GM12878 (cell line): ENCODE measurements around the gene NAA25. TPM values are rescaled to one million over a fixed set of nuclear protein-coding genes. Genes with fewer than 3 reads are reported as not detected.

Experiments
- ATAC-seq: fragments of 200-7000 bp; cut with Tn5 transposase; 3 replicates; pipeline ENCODE4 v1.9.1; 2020; ENCODE audit warnings: mild to moderate bottlenecking, moderate library complexity
- BruUV-seq: library from RNA; stranded (reverse); fragments of 400-500 nt; replicated peaks from 2 replicates; lab custom pipeline; 2021; lab: Mats Ljungman, UMichigan
- CTCF ChIA-PET: fragments of 300-600 bp; sonication (Branson Sonifier 250); formaldehyde crosslinking; extraction: SDS; loops from one replicate; lab custom pipeline; 2021; ENCODE audit warnings: inconsistent platforms; lab: Yijun Ruan, JAX
- POLR2A ChIA-PET: fragments of 350-600 bp; formaldehyde crosslinking; extraction: SDS; loops from one replicate; lab custom pipeline; 2021; ENCODE audit warnings: inconsistent platforms; lab: Charles Lee
- RAD21 ChIA-PET: fragments of 300-600 bp; sonication (Branson Sonifier 250); formaldehyde crosslinking; loops from one replicate; lab custom pipeline; 2023; ENCODE audit warnings: antibody characterized with exemption; ENCODE audit not compliant: unreplicated experiment; lab: Charles Lee
- SMC1A ChIA-PET: fragments of 300-600 bp; sonication (Branson Sonifier 250); formaldehyde crosslinking; loops from one replicate; lab custom pipeline; 2023; ENCODE audit not compliant: unreplicated experiment, uncharacterized antibody; lab: Charles Lee
- DNase-seq: peaks from one replicate; pipeline ENCODE4 v3.0.0-alpha.2; 2011; ENCODE audit warnings: low read depth, low spot score
- FAIRE-seq: peaks from 3 replicates; lab custom pipeline; 2011; peaks lifted over from hg19 to GRCh38; lab: Jason Lieb, UNC
- H2AFZ ChIP-seq: 2 replicates; pipeline ENCODE4 v1.6.0; 2011; ENCODE audit warnings: low read depth, low read length, control low read depth; ENCODE audit not compliant: control insufficient read depth
- H3K27ac ChIP-seq: 2 replicates; pipeline ENCODE4 v1.5.1; 2011; ENCODE audit warnings: control low read depth; ENCODE audit not compliant: control insufficient read depth, insufficient read depth
- H3K27me3 ChIP-seq, 2 experiments: replicated peaks in 1 of 2; 2 replicates each; pipeline versions ENCODE4 v1.6.0 to v1.6.1; 2011; ENCODE audit warnings: low read length in 1 of 2; ENCODE audit not compliant: control insufficient read depth in 2 of 2, insufficient read depth in 2 of 2
- H3K36me3 ChIP-seq, 2 experiments: 2 replicates each; pipeline ENCODE4 v1.5.1; 2011; ENCODE audit warnings: low read length in 1 of 2; ENCODE audit not compliant: control insufficient read depth in 2 of 2, insufficient read depth in 2 of 2
- H3K4me1 ChIP-seq: 2 replicates; pipeline ENCODE4 v1.6.1; 2011; ENCODE audit warnings: mild to moderate bottlenecking, low read length, moderate library complexity, mixed read lengths; ENCODE audit not compliant: control insufficient read depth, insufficient read depth
- H3K4me2 ChIP-seq: 2 replicates; pipeline ENCODE4 v1.6.0; 2011; ENCODE audit warnings: control low read depth; ENCODE audit not compliant: control insufficient read depth, insufficient read depth
- H3K4me3 ChIP-seq: fragments of 200-600 bp; sonication (generic); 2 replicates; pipeline ENCODE4 v1.5.1; 2016
- H3K79me2 ChIP-seq: 2 replicates; pipeline ENCODE4 v1.6.0; 2011; ENCODE audit warnings: low read length; ENCODE audit not compliant: control insufficient read depth, insufficient read depth
- H3K9ac ChIP-seq: 2 replicates; pipeline ENCODE4 v1.8.0; 2011; ENCODE audit warnings: low read length, control low read depth, mixed read lengths; ENCODE audit not compliant: control insufficient read depth, insufficient read depth
- H3K9me3 ChIP-seq: replicated peaks from 3 replicates; pipeline ENCODE4 v1.5.1; 2011; ENCODE audit warnings: mild to moderate bottlenecking, low read length; ENCODE audit not compliant: control insufficient read depth, insufficient read depth
- H4K20me1 ChIP-seq: 2 replicates; pipeline ENCODE4 v1.6.0; 2011; ENCODE audit not compliant: control insufficient read depth, insufficient read depth
- CREM ChIP-seq: IDR thresholded peaks from 2 replicates; pipeline ENCODE4 v1.6.1; 2014; ENCODE audit warnings: antibody characterized with exemption, low read depth
- E4F1 ChIP-seq: fragments of 450-650 bp; IDR thresholded peaks from 2 replicates; pipeline ENCODE4 v1.6.1; 2018; ENCODE audit warnings: borderline replicate concordance, mild to moderate bottlenecking; ENCODE audit not compliant: partially characterized antibody
- EZH2 ChIP-seq: IDR thresholded peaks from 2 replicates; pipeline ENCODE4 v1.6.1; 2012; ENCODE audit warnings: low read depth, mild to moderate bottlenecking, control low read depth, inconsistent platforms, low read length, borderline replicate concordance; ENCODE audit not compliant: control insufficient read depth
- IKZF1 ChIP-seq: fragments of 450-650 bp; conservative IDR thresholded peaks from 2 replicates; pipeline ENCODE4 v1.6.1; 2017; ENCODE audit warnings: antibody characterized with exemption, mild to moderate bottlenecking
- IRF3 ChIP-seq: fragments of 450-650 bp; IDR thresholded peaks from 2 replicates; pipeline ENCODE4 v1.6.1; 2014; ENCODE audit warnings: mild to moderate bottlenecking
- IRF4 ChIP-seq: IDR thresholded peaks from 2 replicates; pipeline ENCODE4 v1.6.1; 2011; ENCODE audit warnings: low read depth, low read length
- KLF5 ChIP-seq: fragments of 450-650 bp; IDR thresholded peaks from 2 replicates; pipeline ENCODE4 v1.6.1; 2014; ENCODE audit warnings: mild to moderate bottlenecking; ENCODE audit not compliant: partially characterized antibody
- MTA2 ChIP-seq: fragments of 450-650 bp; IDR thresholded peaks from 2 replicates; pipeline ENCODE4 v1.6.1; 2016; ENCODE audit warnings: low read depth, mild to moderate bottlenecking, moderate library complexity
- RUNX3 ChIP-seq: IDR thresholded peaks from 2 replicates; pipeline ENCODE4 v1.6.1; 2012; ENCODE audit warnings: low read length, inconsistent platforms
- SMAD1 ChIP-seq: fragments of 450-650 bp; IDR thresholded peaks from 2 replicates; pipeline ENCODE4 v1.6.1; 2018; ENCODE audit warnings: mild to moderate bottlenecking, low read depth; ENCODE audit not compliant: partially characterized antibody
- SMC3 ChIP-seq: IDR thresholded peaks from 2 replicates; pipeline ENCODE4 v1.6.1; 2011; ENCODE audit warnings: low read length, improper control_type of control experiment, borderline replicate concordance
- TAF1 ChIP-seq: IDR thresholded peaks from 2 replicates; pipeline ENCODE4 v1.6.1; 2011; ENCODE audit warnings: mild to moderate bottlenecking, low read depth, low read length, borderline replicate concordance
- TARDBP ChIP-seq: IDR thresholded peaks from 2 replicates; pipeline ENCODE4 v1.6.1; 2016; ENCODE audit warnings: borderline replicate concordance
- ZSCAN29 ChIP-seq: fragments of 450-650 bp; IDR thresholded peaks from 2 replicates; pipeline ENCODE4 v1.6.1; 2017; ENCODE audit warnings: mild to moderate bottlenecking, moderate library complexity
- WGBS: methylation state at CpG from one replicate; pipeline ENCODE4 v1.1.6; 2016; ENCODE audit warnings: low lambda C conversion rate; ENCODE audit not compliant: insufficient replicate concordance, insufficient coverage; ENCODE audit errors: missing lambda C conversion rate; 5-methylcytosine and 5-hydroxymethylcytosine counted together
- in situ Hi-C: fragments of 300-500 bp; cut with MboI; formaldehyde crosslinking; loops from 9 replicates; pipeline ENCODE4 v1.14.3; 2018; ENCODE audit warnings: mixed read lengths
- intact Hi-C: fragments of 100-400 bp; cut with micrococcal nuclease; formaldehyde crosslinking; loops from one replicate; pipeline ENCODE4 v1.14.2; 2022; ENCODE audit not compliant: unreplicated experiment
- polyA plus RNA-seq, 11 experiments: library from polyadenylated mRNA; depleted of rRNA in 4 of 11; unstranded in 6 of 11; stranded (reverse) in 5 of 11; fragments of >200 nt; fragmentation: Nextera tagmentation in 4 of 11; fragmentation: Illumina TruSeq in 1 of 11; extraction: Ambion mirVana in 4 of 11; extraction: Trizol in 1 of 11; gene quantifications; 1 replicate in 1 of 11; 2 replicates in 10 of 11; pipeline versions ENCODE4 v1.2.1 to v1.2.3, GENCODE V29; 2011 to 2016; ENCODE audit warnings: inconsistent platforms in 2 of 11, missing spikeins in 2 of 11, low read depth in 1 of 11
- total RNA-seq, 4 experiments: library from RNA; depleted of rRNA in 3 of 4; stranded (reverse); fragments of >200 nt in 3 of 4; fragmentation: Illumina TruSeq in 1 of 4; extraction: Trizol in 1 of 4; gene quantifications; 2 replicates each; pipeline versions ENCODE4 v1.2.1 to v1.2.3, GENCODE V29; 2013 to 2021

NAA25 gene
- total and polyA plus RNA-seq, 10 of the 15 experiments (the other 5 are each of a cell fraction or from before 2014, with no cell fraction given): 15.0 to 39.2 (median 29.4) TPM

GRCh38 chr12:112004041-112004440, 104.5 kb downstream of the NAA25 start:
- DNase-seq (no peak), ATAC-seq (no peak), FAIRE-seq (no peak)
- intact Hi-C loops (no loop called here), in situ Hi-C loops (no loop called here)
- no peaks in the 10 kb centered on the region for H3K9me3 ChIP-seq
- H3K36me3 ChIP-seq: no peaks in the 10 kb centered on the region
- ChIA-PET POLR2A (interaction anchor here (1.4 to 1.8 kb wide), 2 partner anchors 9 to 13 kb away, joined by 6 read pairs; partner anchors contain the start of genes ERP29 and TMEM116), SMC1A (interaction anchor here (0.9 kb wide), 1 partner anchor 9 kb away, joined by 3 read pairs; no protein-coding TSS in a partner anchor), RAD21 (no interaction called here), CTCF (interaction anchor here (0.9 to 1.6 kb wide), 4 partner anchors 9 to 59 kb away, joined by 3 to 7 read pairs (median 3); partner anchors contain the start of genes ERP29 and TMEM116)
- no peak overlapping the region for H3K27ac ChIP-seq
- no TSS peak for BruUV-seq
- no peaks in the 10 kb centered on the region for H3K27me3 ChIP-seq
- no peak overlapping the region for H2AFZ ChIP-seq
- no peaks in the 10 kb centered on the region for H4K20me1 ChIP-seq
- TF ChIP-seq TARDBP (no peak), SMAD1 (no peak), KLF5 (no peak)
- peaks cover 22% of the 10 kb centered on the region for H3K4me1 ChIP-seq
- no peak overlapping the region for H3K9ac ChIP-seq
- no peak overlapping the region for H3K4me2 ChIP-seq
- no peak overlapping the region for H3K4me3 ChIP-seq
- WGBS: 100% methylated on average over 3 of the region's 3 CpGs
- H3K79me2 ChIP-seq: no peaks in the 10 kb centered on the region

GRCh38 chr12:112001576-112001975, 107.0 kb downstream of the NAA25 start:
- Histone ChIP-seq H3K27ac (no peak overlapping the region), H3K27me3 (no peaks in the 10 kb centered on the region), H3K4me3 (no peak overlapping the region), H4K20me1 (no peaks in the 10 kb centered on the region), H3K4me2 (no peak overlapping the region), H2AFZ (no peak overlapping the region), H3K79me2 (no peaks in the 10 kb centered on the region), H3K9ac (no peak overlapping the region), H3K9me3 (no peaks in the 10 kb centered on the region), H3K36me3 (no peaks in the 10 kb centered on the region), H3K4me1 (peaks cover 18% of the 10 kb centered on the region)
- ChIA-PET CTCF (interaction anchor here (0.8 kb wide), 1 partner anchor 58 kb away, joined by 3 read pairs; no protein-coding TSS in a partner anchor), RAD21 (no interaction called here), SMC1A (interaction anchor here (1.2 to 1.9 kb wide), 2 partner anchors 10 to 26 kb away, joined by 3 to 4 read pairs; no protein-coding TSS in a partner anchor), POLR2A (interaction anchor here (0.6 to 1.5 kb wide), 3 partner anchors 12 to 21 kb away, joined by 3 read pairs; partner anchors contain the start of genes ERP29 and TMEM116)
- in situ Hi-C loops (no loop called here), intact Hi-C loops (no loop called here)
- FAIRE-seq (no peak), ATAC-seq (no peak), DNase-seq (no peak)
- BruUV-seq: no TSS peak
- no peak for TF ChIP-seq KLF5
- no peak for TF ChIP-seq RUNX3
- no peak for TF ChIP-seq E4F1
- TF ChIP-seq MTA2: no peak
- no peak for TF ChIP-seq SMC3
- no peak for TF ChIP-seq IRF4
- TF ChIP-seq EZH2: no peak
- no peak for TF ChIP-seq IKZF1
- TF ChIP-seq TAF1: no peak
- TF ChIP-seq ZSCAN29: no peak
- no peak for TF ChIP-seq IRF3
- TF ChIP-seq CREM: no peak
